Activated T-cell treated with anti-CD3 and anti-CD28 coated beads, Interleukin-2, amount 50 U/mL, for 24 hours (primary cell): ENCODE results near the gene IGLON5.

Source experiments
- DNase-seq: peaks from one replicate; pipeline ENCODE4 v3.0.0-alpha.2; 2020
- H3K27ac Mint-ChIP-seq: 2 replicates; pipeline ENCODE4 v1.8.0; 2020; ENCODE audit warnings: mild to moderate bottlenecking, mixed read lengths
- H3K27me3 Mint-ChIP-seq: 2 replicates; pipeline ENCODE4 v1.8.0; 2020; ENCODE audit warnings: mixed read lengths
- H3K36me3 Mint-ChIP-seq: 2 replicates; pipeline ENCODE4 v1.8.0; 2020; ENCODE audit warnings: low read depth, mixed read lengths
- H3K4me1 Mint-ChIP-seq: 2 replicates; pipeline ENCODE4 v1.8.0; 2020; ENCODE audit warnings: low read depth, mixed read lengths
- H3K4me3 Mint-ChIP-seq: 2 replicates; pipeline ENCODE4 v1.8.0; 2020; ENCODE audit warnings: mild to moderate bottlenecking, moderate library complexity, mixed read lengths
- H3K9me3 Mint-ChIP-seq: 2 replicates; pipeline ENCODE4 v1.8.0; 2020; ENCODE audit warnings: mixed read lengths

IGLON5 gene

GRCh38 chr19:51339687-51340656 is 28.5 kb downstream of the IGLON5 start:
- Mint-ChIP-seq H3K36me3 (peaks cover 9% of the 10 kb centered on the region), H3K4me3 (peak overlapping the region; percentile 81), H3K4me1 (peaks cover 16% of the 10 kb centered on the region), H3K9me3 (peaks cover 2% of the 10 kb centered on the region), H3K27ac (peak overlapping the region; percentile 88), H3K27me3 (peaks cover 3% of the 10 kb centered on the region)
- peak; percentile 97 for DNase-seq

GRCh38 chr19:51341066-51341465 is 29.6 kb downstream of the IGLON5 start:
- no peak overlapping the region for H3K27ac Mint-ChIP-seq
- H3K4me1 Mint-ChIP-seq, result peaks cover 16% of the 10 kb centered on the region
- no peak for DNase-seq
- peaks cover 2% of the 10 kb centered on the region for H3K9me3 Mint-ChIP-seq
- H3K27me3 Mint-ChIP-seq, result peaks cover 3% of the 10 kb centered on the region
- H3K4me3 Mint-ChIP-seq, result peak overlapping the region; percentile 65
- peaks cover 16% of the 10 kb centered on the region for H3K36me3 Mint-ChIP-seq

GRCh38 chr19:51341976-51342580 is 30.6 kb downstream of the IGLON5 start, which contains the start of gene VSIG10L:
TSS of gene VSIG10L (minus strand) at chr19:51342139. CDS start at chr19:51342124, 15 bp downstream.
- Mint-ChIP-seq H3K4me1 (peaks cover 16% of the 10 kb centered on the region), H3K27me3 (peaks cover 3% of the 10 kb centered on the region), H3K4me3 (peak within 1 kb of the TSS; percentile 65), H3K9me3 (peaks cover 2% of the 10 kb centered on the region), H3K36me3 (peaks cover 25% of the 10 kb centered on the region), H3K27ac (peak within 1 kb of the TSS; percentile 13)
- DNase-seq, result no peak

DNA sequence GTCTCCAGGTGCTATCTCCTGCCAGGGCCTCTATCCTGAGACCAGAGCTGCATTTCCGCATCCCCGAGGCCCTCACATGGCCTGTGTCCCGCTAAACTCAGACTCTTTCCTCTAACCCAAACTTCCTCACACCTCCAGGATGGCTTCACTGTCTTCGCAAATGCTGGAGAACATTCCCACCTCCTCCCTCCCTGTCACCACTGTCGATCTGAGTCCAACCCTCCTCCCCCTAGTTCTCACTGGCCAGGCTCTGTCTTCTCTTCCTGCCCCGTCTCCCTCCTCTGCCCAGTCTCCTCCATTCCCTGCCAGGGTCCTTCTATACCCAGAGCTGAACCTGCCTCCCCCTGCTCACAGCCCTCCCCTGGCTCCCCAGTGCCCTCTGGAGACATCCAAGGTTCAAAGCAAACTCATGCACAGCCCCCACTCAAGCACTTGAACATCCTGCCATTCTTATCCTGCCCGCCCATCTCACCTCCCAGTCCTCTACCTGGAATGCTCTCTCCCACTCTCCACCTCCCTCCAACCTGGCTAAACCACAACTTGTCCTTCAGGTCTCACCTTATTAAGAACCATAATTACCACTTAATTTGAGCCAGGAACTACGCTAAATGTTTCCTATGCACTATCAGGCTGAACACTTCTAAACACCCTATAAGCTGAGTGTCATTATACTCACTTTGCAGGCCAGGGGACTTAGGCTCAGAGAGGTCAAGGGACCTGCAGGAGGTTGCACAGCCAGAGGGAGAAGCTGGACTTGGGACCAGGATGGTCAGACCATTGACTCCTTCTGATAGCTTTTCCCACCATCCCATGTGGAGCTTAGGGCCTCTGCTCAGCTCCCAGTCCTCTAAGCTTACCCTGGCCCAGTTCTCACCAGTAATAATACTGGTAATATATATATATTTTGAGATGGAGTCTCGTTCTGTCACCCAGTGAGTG is 31.5 kb downstream of the IGLON5 start:
- H3K4me3 Mint-ChIP-seq, result no peak overlapping the region
- H3K36me3 Mint-ChIP-seq, result peaks cover 33% of the 10 kb centered on the region
- peak overlapping the region; percentile 13 for H3K27ac Mint-ChIP-seq

DNA sequence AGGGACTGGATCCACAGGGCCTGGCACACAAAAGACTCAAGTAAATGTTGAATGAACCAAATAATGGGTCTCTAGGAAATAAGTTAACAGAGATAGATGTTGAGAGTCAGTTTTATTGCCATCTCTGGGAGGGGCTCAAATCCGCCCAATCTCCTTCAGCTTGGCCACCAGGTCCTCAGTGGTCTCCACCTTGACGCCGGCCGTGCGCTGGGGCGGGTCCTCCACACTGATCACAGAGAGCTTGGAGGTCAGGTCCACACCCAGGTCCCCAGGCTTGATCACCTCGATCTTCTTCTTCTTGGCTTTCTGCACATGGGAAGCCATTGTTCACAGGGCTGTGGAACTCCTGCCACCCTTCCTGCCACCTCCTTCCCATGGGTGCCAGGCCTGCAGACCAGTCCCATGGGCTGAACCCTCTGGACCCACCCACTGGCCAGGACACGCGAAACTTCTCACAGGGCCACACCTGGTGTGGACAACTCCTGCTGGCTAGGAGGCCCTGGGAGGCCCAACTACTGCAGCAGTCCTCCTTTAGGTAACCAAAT is 33.7 kb downstream of the IGLON5 start:
- no peak overlapping the region for H3K27ac Mint-ChIP-seq
- DNase-seq, result no peak
- peaks cover 2% of the 10 kb centered on the region for H3K4me1 Mint-ChIP-seq
- H3K27me3 Mint-ChIP-seq, result peaks cover 3% of the 10 kb centered on the region
- peaks cover 51% of the 10 kb centered on the region for H3K36me3 Mint-ChIP-seq
- H3K9me3 Mint-ChIP-seq, result no peaks in the 10 kb centered on the region
- no peak overlapping the region for H3K4me3 Mint-ChIP-seq

More for the DNA sequence above, 31.5 kb downstream of the IGLON5 start:
- Mint-ChIP-seq H3K27me3 (peaks cover 3% of the 10 kb centered on the region), H3K9me3 (peaks cover 2% of the 10 kb centered on the region), H3K4me1 (peaks cover 16% of the 10 kb centered on the region)
- DNase-seq, result no peak

DNA sequence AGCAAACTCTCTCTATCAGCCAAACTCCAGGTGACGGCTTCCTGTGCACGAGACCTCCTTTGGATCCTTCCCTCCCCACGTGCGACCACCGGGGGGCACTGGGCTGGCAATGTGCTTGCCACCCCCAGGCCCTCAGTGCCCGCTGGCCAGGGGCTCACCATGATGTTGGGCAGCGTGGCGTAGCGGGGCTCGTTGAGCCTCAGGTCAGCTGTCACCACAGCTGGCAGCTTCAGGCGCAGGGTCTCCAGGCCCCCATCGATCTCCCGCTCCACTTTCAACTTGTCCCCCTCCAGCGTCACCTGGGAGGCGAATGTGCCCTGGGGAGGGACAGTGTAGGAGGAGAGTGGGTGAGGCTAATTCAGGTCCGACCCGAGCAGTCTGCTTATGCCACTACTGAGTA is 35.3 kb downstream of the IGLON5 start:
- no peak for DNase-seq
- H3K4me1 Mint-ChIP-seq, result no peaks in the 10 kb centered on the region
- no peak overlapping the region for H3K4me3 Mint-ChIP-seq
- H3K27ac Mint-ChIP-seq, result no peak overlapping the region
- H3K27me3 Mint-ChIP-seq, result no peaks in the 10 kb centered on the region
- H3K9me3 Mint-ChIP-seq, result no peaks in the 10 kb centered on the region
- H3K36me3 Mint-ChIP-seq, result peaks cover 67% of the 10 kb centered on the region

GRCh38 chr19:51347209-51347928 is 35.9 kb downstream of the IGLON5 start:
- H3K27me3 Mint-ChIP-seq, result no peaks in the 10 kb centered on the region
- H3K9me3 Mint-ChIP-seq, result no peaks in the 10 kb centered on the region
- H3K36me3 Mint-ChIP-seq, result peaks cover 73% of the 10 kb centered on the region
- peak overlapping the region; percentile 34 for H3K27ac Mint-ChIP-seq
- no peaks in the 10 kb centered on the region for H3K4me1 Mint-ChIP-seq
- H3K4me3 Mint-ChIP-seq, result no peak overlapping the region
- DNase-seq, result no peak

GRCh38 chr19:51351266-51351990 is 40.0 kb downstream of the IGLON5 start:
- Mint-ChIP-seq H3K4me1 (peaks cover 18% of the 10 kb centered on the region), H3K27ac (peak overlapping the region; percentile 53), H3K36me3 (peaks cover 69% of the 10 kb centered on the region), H3K9me3 (no peaks in the 10 kb centered on the region), H3K4me3 (no peak overlapping the region), H3K27me3 (no peaks in the 10 kb centered on the region)
- DNase-seq, result no peak

DNA sequence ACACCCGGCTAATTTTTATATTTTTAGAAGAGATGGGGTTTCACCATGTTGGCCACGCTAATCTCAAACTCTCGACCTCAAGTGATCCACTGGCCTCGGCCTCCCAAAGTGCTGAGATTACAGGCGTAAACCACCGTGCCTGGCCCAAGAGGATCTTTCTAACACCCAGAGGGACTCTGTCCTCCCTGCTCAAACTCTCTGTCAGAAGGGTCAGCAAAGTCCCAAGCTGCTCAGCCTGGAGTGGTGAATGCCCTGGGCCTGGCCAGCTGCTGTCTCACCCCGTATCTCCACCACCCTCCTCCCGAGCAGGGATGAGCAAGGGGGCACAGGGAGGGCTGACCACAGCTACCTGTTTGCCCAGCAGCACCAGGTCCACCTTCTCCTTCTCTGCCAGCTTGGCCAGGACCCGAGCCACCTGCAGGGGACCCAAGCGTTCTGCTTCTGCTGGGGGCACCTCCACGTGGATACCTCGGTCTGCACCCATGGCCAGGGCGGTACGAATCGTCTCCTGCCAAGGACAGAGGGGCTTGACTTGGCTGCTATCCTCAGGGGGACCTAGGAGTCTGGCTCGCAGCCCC is 41.4 kb downstream of the IGLON5 start:
- no peak for DNase-seq
- Mint-ChIP-seq H3K36me3 (peaks cover 64% of the 10 kb centered on the region), H3K27ac (no peak overlapping the region), H3K9me3 (no peaks in the 10 kb centered on the region), H3K27me3 (no peaks in the 10 kb centered on the region), H3K4me3 (no peak overlapping the region), H3K4me1 (peaks cover 25% of the 10 kb centered on the region)

DNA sequence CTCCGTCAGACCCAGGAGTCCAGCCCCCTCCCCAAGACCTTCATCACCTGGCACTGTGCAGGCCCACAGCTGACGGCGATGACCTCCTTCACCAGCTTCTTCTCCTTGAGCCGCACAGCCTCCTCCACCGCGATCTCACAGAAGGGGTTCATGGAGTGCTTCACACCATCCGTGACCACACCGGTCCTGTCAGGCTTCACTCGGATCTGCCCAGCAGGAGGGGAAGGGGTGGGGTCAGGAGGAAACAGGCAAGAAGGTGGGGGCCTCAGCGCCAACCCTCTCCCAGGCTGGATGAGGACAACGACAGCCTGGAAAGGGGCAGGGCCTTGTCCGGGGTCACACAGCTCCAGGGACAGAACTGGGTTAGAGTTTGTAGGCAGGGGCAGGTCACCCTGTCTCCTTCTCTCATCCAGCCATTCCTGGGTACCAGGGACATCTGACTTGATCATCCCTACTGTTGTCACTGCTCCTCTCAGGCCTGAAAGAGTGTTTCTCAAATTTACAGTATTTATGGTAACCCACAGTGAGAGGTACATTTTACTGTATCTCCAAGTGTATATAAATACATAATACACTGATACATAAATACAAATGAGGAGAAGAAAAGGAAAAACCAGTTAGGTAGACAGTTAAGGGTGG is 42.8 kb downstream of the IGLON5 start:
- Mint-ChIP-seq H3K4me1 (peaks cover 29% of the 10 kb centered on the region), H3K4me3 (no peak overlapping the region), H3K9me3 (no peaks in the 10 kb centered on the region), H3K27me3 (no peaks in the 10 kb centered on the region), H3K36me3 (peaks cover 59% of the 10 kb centered on the region), H3K27ac (peak overlapping the region; percentile 79)
- no peak for DNase-seq

GRCh38 chr19:51354742-51355148 is 43.3 kb downstream of the IGLON5 start:
- peaks cover 58% of the 10 kb centered on the region for H3K36me3 Mint-ChIP-seq
- H3K4me3 Mint-ChIP-seq, result peak overlapping the region; percentile 16
- H3K27me3 Mint-ChIP-seq, result no peaks in the 10 kb centered on the region
- H3K27ac Mint-ChIP-seq, result peak overlapping the region; percentile 79
- H3K4me1 Mint-ChIP-seq, result peaks cover 33% of the 10 kb centered on the region
- no peaks in the 10 kb centered on the region for H3K9me3 Mint-ChIP-seq
- no peak for DNase-seq

DNA sequence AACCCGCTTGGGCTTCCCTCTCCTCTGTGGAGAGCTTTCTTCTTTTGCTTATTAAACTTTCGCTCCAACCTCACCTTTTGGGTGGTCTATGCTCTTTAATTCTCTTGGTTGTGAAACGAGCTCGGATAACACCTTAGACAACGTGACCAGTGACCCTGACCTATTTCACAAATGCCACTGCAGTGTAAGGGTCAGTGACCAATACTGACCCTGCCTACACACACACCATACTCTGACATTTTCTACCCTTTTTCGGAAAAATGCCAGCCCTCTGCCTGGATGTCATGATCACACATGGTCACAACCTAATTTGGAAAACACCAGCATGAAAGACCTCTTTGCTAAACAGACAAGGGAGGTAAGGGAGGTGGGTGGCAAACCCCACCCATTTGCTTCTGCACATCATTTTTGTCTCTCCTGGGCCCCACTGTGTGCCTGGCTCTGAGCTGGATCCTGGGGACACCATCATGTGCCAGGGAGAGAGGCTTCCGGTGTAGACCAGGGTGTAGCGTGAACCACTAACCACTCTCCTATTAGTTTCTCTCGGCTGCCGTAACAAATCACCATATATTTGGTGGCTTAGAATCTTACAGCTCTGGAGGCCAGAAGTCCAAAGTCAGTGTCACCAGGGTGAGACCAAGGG is 44.8 kb downstream of the IGLON5 start:
- Mint-ChIP-seq H3K4me3 (no peak overlapping the region), H3K36me3 (peaks cover 45% of the 10 kb centered on the region), H3K27me3 (no peaks in the 10 kb centered on the region), H3K4me1 (peaks cover 39% of the 10 kb centered on the region), H3K9me3 (no peaks in the 10 kb centered on the region), H3K27ac (no peak overlapping the region)
- no peak for DNase-seq
